ENCODE data around the gene VSIG8. TPM values are rescaled to one million over a fixed set of nuclear protein-coding genes. Genes with fewer than 3 reads are reported as not detected.

Gene VSIG8
- total RNA-seq, 1 donor from 2014 or later = not detected

DNA sequence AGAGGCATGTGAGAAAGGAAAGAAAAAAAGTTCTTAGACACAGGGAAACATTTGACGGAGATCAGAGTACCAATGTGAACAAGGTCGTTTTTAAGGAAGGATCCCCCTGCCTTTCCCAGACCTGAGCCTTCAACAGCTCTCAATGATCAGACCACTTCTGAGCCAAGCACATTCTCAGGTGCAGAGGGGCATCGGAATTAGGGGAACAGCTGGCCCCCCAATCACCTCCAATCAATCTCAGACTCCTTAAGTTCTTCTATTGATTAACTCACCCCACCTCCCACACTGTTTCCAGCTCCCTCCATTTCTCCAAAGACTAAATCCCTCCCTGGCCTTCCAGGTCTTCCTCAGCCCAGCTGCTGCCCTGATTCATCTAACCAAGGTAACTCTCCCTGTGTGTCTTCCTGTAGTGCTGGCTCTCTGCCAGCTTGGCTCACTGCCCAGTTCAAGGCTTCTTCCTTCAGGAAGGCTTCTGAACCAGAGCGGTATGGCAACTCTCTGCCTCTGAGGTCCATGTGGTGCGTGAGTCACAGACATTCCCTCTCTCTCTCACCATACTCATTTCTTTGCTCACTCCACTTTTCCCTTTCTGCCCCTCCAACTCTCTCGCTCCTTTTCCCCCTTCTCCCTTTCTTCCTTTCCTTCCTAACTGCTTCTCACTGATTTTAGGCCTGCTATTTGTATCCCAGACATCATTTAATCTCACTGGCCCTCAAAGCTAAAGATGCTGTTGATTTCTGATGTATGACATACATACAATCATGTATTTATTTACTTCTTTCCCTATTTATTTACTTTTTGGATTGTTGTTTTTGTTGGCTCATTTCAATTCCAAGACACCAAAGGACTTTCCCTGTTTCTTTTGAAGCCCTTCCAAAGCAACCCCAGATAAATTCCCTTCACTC is 19.4 kb upstream of the VSIG8 start:
- TF ChIP-seq, protein P1, sequence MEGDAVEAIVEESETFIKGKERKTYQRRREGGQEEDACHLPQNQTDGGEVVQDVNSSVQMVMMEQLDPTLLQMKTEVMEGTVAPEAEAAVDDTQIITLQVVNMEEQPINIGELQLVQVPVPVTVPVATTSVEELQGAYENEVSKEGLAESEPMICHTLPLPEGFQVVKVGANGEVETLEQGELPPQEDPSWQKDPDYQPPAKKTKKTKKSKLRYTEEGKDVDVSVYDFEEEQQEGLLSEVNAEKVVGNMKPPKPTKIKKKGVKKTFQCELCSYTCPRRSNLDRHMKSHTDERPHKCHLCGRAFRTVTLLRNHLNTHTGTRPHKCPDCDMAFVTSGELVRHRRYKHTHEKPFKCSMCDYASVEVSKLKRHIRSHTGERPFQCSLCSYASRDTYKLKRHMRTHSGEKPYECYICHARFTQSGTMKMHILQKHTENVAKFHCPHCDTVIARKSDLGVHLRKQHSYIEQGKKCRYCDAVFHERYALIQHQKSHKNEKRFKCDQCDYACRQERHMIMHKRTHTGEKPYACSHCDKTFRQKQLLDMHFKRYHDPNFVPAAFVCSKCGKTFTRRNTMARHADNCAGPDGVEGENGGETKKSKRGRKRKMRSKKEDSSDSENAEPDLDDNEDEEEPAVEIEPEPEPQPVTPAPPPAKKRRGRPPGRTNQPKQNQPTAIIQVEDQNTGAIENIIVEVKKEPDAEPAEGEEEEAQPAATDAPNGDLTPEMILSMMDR (IDR thresholded peaks at IDR 0.05; ENCODE audit: unreplicated experiment) = no peak
- Mint-ChIP-seq H3K27me3 (ENCODE audit: low read depth) (no peaks in the 10 kb centered on the region), H3K27ac (no peak overlapping the region), H3K36me3 (no peaks in the 10 kb centered on the region), H3K4me1 (no peaks in the 10 kb centered on the region), H3K9me3 (no peaks in the 10 kb centered on the region), H3K4me3 (no peak overlapping the region)
- peak; percentile 91 to 94 for DNase-seq (ENCODE audit: low spot score in 2 of 2, unreplicated experiment in 2 of 2)

DNA sequence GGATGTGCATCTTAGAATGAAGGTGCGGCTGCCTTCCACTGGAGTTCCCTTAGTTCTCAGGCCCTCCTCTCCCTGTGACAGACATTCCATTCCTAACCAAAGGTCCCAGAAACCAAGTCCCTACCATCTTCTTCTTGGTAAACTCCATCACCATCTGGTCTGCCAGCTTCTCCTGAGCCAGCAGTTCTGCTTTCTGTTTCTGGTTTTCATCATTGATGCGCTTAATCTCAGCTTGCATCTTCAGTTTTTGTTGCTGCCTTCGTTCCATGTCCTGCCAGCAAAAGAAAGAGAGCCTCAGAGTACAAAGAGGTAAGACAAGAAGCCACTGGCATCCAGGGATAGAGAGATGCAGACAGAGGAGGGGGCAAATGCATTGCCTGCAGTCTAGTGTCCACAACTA is 18.0 kb upstream of the VSIG8 start:
- Mint-ChIP-seq H3K27ac (no peak overlapping the region), H3K36me3 (no peaks in the 10 kb centered on the region), H3K4me3 (no peak overlapping the region), H3K9me3 (no peaks in the 10 kb centered on the region), H3K4me1 (no peaks in the 10 kb centered on the region), H3K27me3 (ENCODE audit: low read depth) (no peaks in the 10 kb centered on the region)
- no peak for DNase-seq (ENCODE audit: low spot score in 2 of 2, unreplicated experiment in 2 of 2)
- TF ChIP-seq, protein P1 (IDR thresholded peaks at IDR 0.05; ENCODE audit: unreplicated experiment) = no peak

DNA sequence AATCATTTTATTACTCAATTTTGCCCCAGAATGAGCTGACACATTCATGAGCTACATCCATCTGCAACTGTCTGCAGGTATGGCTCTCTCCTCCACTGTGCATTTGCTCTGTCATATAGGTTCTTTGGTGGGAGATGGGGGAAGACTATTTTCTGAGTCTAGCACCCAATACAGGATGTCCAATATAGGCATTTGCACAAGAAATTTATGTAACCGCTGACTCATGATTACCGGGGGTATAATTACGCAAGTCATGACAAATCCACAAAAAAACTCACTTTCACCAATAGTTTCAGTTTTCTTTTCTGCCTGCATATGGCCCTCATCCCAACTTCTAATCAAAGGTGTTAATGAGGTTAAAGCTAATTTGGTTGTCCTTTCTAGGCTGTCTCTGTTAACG is 17.5 kb upstream of the VSIG8 start:
- TF ChIP-seq, protein P1 (IDR thresholded peaks at IDR 0.05; ENCODE audit: unreplicated experiment) = no peak
- DNase-seq (ENCODE audit: low spot score in 2 of 2, unreplicated experiment in 2 of 2) = no peak
- no peaks in the 10 kb centered on the region for H3K9me3 Mint-ChIP-seq
- no peaks in the 10 kb centered on the region for H3K4me1 Mint-ChIP-seq
- no peaks in the 10 kb centered on the region for H3K36me3 Mint-ChIP-seq
- H3K4me3 Mint-ChIP-seq = no peak overlapping the region
- no peaks in the 10 kb centered on the region for H3K27me3 Mint-ChIP-seq (ENCODE audit: low read depth)
- H3K27ac Mint-ChIP-seq = no peak overlapping the region

DNA sequence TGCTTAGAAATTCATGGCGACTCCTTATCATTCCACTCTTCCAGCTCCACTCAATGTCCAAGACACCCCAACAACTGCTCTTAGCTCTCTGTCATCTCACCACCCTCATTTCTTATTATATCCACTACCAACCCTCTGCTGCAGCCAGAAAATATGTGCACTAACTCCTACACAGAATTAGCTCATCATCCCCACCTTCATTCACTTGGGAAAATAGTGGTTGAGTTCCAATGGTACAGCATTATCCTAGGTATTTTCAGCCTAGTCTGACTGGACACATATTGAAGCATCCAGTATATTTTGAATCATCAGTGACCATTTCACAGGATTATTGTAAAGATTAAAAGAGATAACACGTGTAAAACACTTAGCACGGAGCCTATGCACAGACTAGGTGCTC is 16.7 kb upstream of the VSIG8 start:
- H3K27ac Mint-ChIP-seq = no peak overlapping the region
- no peaks in the 10 kb centered on the region for H3K4me1 Mint-ChIP-seq
- no peaks in the 10 kb centered on the region for H3K36me3 Mint-ChIP-seq
- no peaks in the 10 kb centered on the region for H3K9me3 Mint-ChIP-seq
- DNase-seq (ENCODE audit: low spot score in 2 of 2, unreplicated experiment in 2 of 2) = no peak
- no peaks in the 10 kb centered on the region for H3K27me3 Mint-ChIP-seq (ENCODE audit: low read depth)
- no peak overlapping the region for H3K4me3 Mint-ChIP-seq
- TF ChIP-seq, protein P1 (IDR thresholded peaks at IDR 0.05; ENCODE audit: unreplicated experiment) = no peak

DNA sequence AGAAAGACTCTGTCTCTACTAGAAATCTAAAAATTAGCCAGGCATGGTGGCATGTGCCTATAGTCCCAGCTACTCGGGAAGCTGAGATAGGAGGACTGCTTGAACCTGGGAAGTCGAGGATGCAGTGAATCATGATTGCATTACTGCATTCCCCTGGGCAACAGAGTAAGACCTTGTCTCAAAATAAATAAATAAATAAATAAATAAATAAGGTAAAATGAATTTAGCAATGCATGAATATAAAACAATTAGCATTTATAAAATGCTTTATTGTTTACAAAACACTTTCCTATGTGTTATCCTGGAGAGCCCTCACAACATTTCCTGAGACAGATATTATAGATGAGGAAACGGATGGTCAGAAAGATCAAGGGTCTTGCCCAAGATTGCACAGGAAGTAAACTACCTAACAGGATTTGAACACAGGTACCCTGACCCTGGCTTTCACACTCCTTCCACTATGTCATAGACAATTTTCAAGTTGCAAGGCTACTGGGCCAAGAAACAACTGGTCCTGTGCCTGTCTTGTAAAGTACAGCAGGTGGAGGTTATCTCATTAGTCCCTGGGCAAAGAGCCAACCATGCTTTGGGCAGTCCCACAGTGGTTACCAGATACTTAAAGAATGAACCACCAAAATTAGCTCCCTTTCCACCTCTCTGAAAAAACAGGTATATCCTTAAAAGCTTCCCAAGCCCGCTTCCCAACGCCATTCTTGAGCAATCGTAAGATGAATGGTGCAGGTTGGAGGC is 15.4 kb upstream of the VSIG8 start:
- Mint-ChIP-seq H3K27ac (no peak overlapping the region), H3K27me3 (ENCODE audit: low read depth) (peaks cover 2% of the 10 kb centered on the region), H3K4me1 (peaks cover 3% of the 10 kb centered on the region), H3K4me3 (no peak overlapping the region), H3K9me3 (no peaks in the 10 kb centered on the region), H3K36me3 (no peaks in the 10 kb centered on the region)
- DNase-seq (ENCODE audit: low spot score in 2 of 2, unreplicated experiment in 2 of 2) = no peak
- TF ChIP-seq, protein P1 (IDR thresholded peaks at IDR 0.05; ENCODE audit: unreplicated experiment) = no peak

Data from mesothelial cell of epicardium (in vitro differentiated cells).